HCT116 (cell line): ENCODE results near the gene CLEC4A.

ENCODE experiments used
- EGR1 ChIP-seq: IDR thresholded peaks from 2 replicates; pipeline ENCODE4 v1.6.1; 2012; ENCODE audit warnings: low read depth
- POLR2A ChIP-seq: IDR thresholded peaks from 2 replicates; pipeline ENCODE4 v1.7.0; 2011; ENCODE audit warnings: borderline replicate concordance; ENCODE audit not compliant: insufficient read depth, insufficient read length; ENCODE audit errors: extremely low read depth
- TF ChIP-seq, protein P1 (sequence below), 3 experiments: fragments of 200-600 bp in 1 of 3; sonication (generic) in 1 of 3; IDR thresholded peaks in 2 of 3; conservative IDR thresholded peaks in 1 of 3; 2 replicates each; pipeline ENCODE4 v1.5.1; 2012 to 2017; ENCODE audit warnings: low read depth in 2 of 3, low read length in 2 of 3, antibody characterized with exemption in 1 of 3, borderline replicate concordance in 1 of 3, control low read depth in 1 of 3, mild to moderate bottlenecking in 1 of 3, mixed read lengths in 1 of 3, mixed run types in 1 of 3, moderate library complexity in 1 of 3; ENCODE audit not compliant: insufficient read depth in 1 of 3
- TF ChIP-seq, protein P2 (sequence below): IDR thresholded peaks from 2 replicates; pipeline ENCODE4 v1.6.1; 2012; ENCODE audit warnings: low read depth

DNA sequence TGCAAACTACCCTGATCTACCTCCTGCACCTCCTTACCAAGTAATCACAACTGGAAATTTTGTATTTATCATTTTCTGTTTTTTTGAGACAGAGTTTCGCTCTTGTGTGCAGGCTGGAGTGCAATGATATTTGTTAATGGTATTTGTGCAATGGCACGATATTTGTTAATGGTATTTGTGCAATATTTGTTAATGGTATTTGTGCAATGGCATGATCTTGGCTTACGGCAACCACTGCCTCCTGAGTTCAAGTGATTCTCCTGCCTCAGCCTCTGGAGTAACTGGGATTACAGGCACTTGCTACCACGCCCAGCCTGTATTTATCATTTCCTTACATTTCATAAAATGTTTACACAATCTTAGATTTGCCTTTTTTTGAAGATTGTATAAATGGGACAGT, 47.1 kb upstream of the CLEC4A start:
- TF ChIP-seq, protein P1, sequence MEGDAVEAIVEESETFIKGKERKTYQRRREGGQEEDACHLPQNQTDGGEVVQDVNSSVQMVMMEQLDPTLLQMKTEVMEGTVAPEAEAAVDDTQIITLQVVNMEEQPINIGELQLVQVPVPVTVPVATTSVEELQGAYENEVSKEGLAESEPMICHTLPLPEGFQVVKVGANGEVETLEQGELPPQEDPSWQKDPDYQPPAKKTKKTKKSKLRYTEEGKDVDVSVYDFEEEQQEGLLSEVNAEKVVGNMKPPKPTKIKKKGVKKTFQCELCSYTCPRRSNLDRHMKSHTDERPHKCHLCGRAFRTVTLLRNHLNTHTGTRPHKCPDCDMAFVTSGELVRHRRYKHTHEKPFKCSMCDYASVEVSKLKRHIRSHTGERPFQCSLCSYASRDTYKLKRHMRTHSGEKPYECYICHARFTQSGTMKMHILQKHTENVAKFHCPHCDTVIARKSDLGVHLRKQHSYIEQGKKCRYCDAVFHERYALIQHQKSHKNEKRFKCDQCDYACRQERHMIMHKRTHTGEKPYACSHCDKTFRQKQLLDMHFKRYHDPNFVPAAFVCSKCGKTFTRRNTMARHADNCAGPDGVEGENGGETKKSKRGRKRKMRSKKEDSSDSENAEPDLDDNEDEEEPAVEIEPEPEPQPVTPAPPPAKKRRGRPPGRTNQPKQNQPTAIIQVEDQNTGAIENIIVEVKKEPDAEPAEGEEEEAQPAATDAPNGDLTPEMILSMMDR (IDR thresholded peaks at IDR 0.05 in 2 of 3, conservative IDR thresholded peaks at IDR 0.05 in 1 of 3; ENCODE audit: borderline replicate concordance in 1 of 3, insufficient read depth in 1 of 3, low read depth in 2 of 3, low read length in 2 of 3), result no peak
- TF ChIP-seq POLR2A (no peak), EGR1 (no peak)
- TF ChIP-seq, protein P2, sequence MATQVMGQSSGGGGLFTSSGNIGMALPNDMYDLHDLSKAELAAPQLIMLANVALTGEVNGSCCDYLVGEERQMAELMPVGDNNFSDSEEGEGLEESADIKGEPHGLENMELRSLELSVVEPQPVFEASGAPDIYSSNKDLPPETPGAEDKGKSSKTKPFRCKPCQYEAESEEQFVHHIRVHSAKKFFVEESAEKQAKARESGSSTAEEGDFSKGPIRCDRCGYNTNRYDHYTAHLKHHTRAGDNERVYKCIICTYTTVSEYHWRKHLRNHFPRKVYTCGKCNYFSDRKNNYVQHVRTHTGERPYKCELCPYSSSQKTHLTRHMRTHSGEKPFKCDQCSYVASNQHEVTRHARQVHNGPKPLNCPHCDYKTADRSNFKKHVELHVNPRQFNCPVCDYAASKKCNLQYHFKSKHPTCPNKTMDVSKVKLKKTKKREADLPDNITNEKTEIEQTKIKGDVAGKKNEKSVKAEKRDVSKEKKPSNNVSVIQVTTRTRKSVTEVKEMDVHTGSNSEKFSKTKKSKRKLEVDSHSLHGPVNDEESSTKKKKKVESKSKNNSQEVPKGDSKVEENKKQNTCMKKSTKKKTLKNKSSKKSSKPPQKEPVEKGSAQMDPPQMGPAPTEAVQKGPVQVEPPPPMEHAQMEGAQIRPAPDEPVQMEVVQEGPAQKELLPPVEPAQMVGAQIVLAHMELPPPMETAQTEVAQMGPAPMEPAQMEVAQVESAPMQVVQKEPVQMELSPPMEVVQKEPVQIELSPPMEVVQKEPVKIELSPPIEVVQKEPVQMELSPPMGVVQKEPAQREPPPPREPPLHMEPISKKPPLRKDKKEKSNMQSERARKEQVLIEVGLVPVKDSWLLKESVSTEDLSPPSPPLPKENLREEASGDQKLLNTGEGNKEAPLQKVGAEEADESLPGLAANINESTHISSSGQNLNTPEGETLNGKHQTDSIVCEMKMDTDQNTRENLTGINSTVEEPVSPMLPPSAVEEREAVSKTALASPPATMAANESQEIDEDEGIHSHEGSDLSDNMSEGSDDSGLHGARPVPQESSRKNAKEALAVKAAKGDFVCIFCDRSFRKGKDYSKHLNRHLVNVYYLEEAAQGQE, result no peak
